Endodermal cell (in vitro differentiated cells): ENCODE results near the gene XKRX. TPM values are rescaled to one million over a fixed set of nuclear protein-coding genes. Genes with fewer than 3 reads are reported as not detected.
A peak's percentile ranks its signal among the peaks of the same experiment; 100 is the strongest.

Experiments used
- DNase-seq: peaks from one replicate; pipeline ENCODE4 v3.0.0-alpha.2; 2017
- H3K27ac ChIP-seq: 2 replicates; pipeline ENCODE4 v1.5.1; 2013; ENCODE audit warnings: mild to moderate bottlenecking, low read depth, low read length, moderate library complexity
- H3K27me3 ChIP-seq: 2 replicates; pipeline ENCODE4 v1.6.1; 2013; ENCODE audit warnings: mild to moderate bottlenecking, low read length, moderate library complexity; ENCODE audit not compliant: insufficient read depth, control insufficient read depth, poor library complexity, severe bottlenecking
- H3K36me3 ChIP-seq: 2 replicates; pipeline ENCODE4 v1.7.0; 2013; ENCODE audit warnings: mild to moderate bottlenecking, low read length, moderate library complexity; ENCODE audit not compliant: control insufficient read depth, insufficient read depth
- H3K4me1 ChIP-seq: one replicate; pipeline ENCODE4 v1.7.0; 2013; ENCODE audit warnings: low read length; ENCODE audit not compliant: control insufficient read depth, insufficient read depth
- H3K4me3 ChIP-seq: 2 replicates; pipeline ENCODE4 v1.5.1; 2013; ENCODE audit warnings: mild to moderate bottlenecking, low read length, moderate library complexity
- H3K9ac ChIP-seq: 2 replicates; pipeline ENCODE4 v1.6.1; 2013; ENCODE audit warnings: mild to moderate bottlenecking, low read length, moderate library complexity; ENCODE audit not compliant: poor library complexity, severe bottlenecking; ENCODE audit errors: extremely low read depth
- H3K9me3 ChIP-seq: 2 replicates; pipeline ENCODE4 v1.6.1; 2013; ENCODE audit warnings: mild to moderate bottlenecking, low read length, moderate library complexity; ENCODE audit not compliant: control insufficient read depth
- H3K27ac Mint-ChIP-seq: 2 replicates; pipeline ENCODE4 v1.8.0; 2020; ENCODE audit warnings: mixed read lengths
- H3K27me3 Mint-ChIP-seq: 2 replicates; pipeline ENCODE4 v1.8.0; 2021; ENCODE audit warnings: mild to moderate bottlenecking, mixed read lengths; ENCODE audit not compliant: insufficient read depth
- H3K36me3 Mint-ChIP-seq: 2 replicates; pipeline ENCODE4 v1.8.0; 2020; ENCODE audit warnings: low read depth, mixed read lengths
- H3K4me1 Mint-ChIP-seq: 2 replicates; pipeline ENCODE4 v1.8.0; 2020; ENCODE audit warnings: mixed read lengths
- H3K4me3 Mint-ChIP-seq: 2 replicates; pipeline ENCODE4 v1.8.0; 2020; ENCODE audit warnings: mild to moderate bottlenecking, moderate library complexity, mixed read lengths
- H3K9me3 Mint-ChIP-seq: 2 replicates; pipeline ENCODE4 v1.8.0; 2020; ENCODE audit warnings: mild to moderate bottlenecking, mixed read lengths
- WGBS, 2 experiments: methylation state at CpG; one replicate each; pipeline versions ENCODE4 v1.1.5 to v1.1.7; 2013; ENCODE audit warnings: missing lambda C conversion rate in 2 of 2, mixed read lengths in 1 of 2; ENCODE audit not compliant: insufficient coverage in 1 of 2, insufficient read length in 1 of 2; 5-methylcytosine and 5-hydroxymethylcytosine counted together
- total RNA-seq, 2 donors: library from RNA; stranded (reverse); fragmentation: NEBNext Ultra II Directional in 1 of 2; extraction: Animal tissue kit (Norgen Biotek cat#: 25700) in 1 of 2; gene quantifications; 2 replicates in 1 of 2; 3 replicates in 1 of 2; pipeline ENCODE4 v1.2.1, GENCODE V29; 2021
- TF ChIP-seq, protein P1 (sequence below): fragments of 200-600 bp; sonication (generic); conservative IDR thresholded peaks from 2 replicates; pipeline ENCODE4 v1.5.0; 2021; ENCODE audit warnings: antibody characterized with exemption, mild to moderate bottlenecking

XKRX gene
- total RNA-seq, 2 donors from 2014 or later, result 0.84 to 0.99 TPM

DNA sequence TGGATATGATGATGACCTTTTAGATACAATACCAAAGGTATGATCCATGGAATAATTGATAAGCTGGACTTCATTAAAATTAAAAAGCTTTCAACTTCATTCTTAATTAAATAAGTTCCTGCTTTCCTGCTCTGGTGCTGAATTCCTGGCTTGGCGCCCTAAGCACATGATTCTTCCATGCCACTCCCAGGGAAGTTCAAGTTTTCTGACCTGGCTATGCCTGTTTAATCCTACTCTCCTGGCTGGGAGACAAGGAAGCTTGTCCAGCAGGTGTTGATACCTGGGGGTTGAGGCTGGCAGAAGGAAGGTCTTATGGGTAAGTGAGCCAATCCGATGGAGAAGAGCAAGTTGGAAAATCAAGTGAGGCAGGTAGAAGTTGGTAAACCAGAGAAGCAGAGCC lies 24.3 kb downstream of the XKRX start:
- H3K4me1 ChIP-seq, result no peaks in the 10 kb centered on the region
- no peaks in the 10 kb centered on the region for H3K9me3 ChIP-seq
- no peak overlapping the region for H3K27ac ChIP-seq
- DNase-seq, result no peak
- H3K4me3 ChIP-seq, result no peak overlapping the region
- no peaks in the 10 kb centered on the region for H3K36me3 ChIP-seq
- no peak overlapping the region for H3K4me3 Mint-ChIP-seq
- TF ChIP-seq, protein P1, sequence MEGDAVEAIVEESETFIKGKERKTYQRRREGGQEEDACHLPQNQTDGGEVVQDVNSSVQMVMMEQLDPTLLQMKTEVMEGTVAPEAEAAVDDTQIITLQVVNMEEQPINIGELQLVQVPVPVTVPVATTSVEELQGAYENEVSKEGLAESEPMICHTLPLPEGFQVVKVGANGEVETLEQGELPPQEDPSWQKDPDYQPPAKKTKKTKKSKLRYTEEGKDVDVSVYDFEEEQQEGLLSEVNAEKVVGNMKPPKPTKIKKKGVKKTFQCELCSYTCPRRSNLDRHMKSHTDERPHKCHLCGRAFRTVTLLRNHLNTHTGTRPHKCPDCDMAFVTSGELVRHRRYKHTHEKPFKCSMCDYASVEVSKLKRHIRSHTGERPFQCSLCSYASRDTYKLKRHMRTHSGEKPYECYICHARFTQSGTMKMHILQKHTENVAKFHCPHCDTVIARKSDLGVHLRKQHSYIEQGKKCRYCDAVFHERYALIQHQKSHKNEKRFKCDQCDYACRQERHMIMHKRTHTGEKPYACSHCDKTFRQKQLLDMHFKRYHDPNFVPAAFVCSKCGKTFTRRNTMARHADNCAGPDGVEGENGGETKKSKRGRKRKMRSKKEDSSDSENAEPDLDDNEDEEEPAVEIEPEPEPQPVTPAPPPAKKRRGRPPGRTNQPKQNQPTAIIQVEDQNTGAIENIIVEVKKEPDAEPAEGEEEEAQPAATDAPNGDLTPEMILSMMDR, result no peak
- no peaks in the 10 kb centered on the region for H3K27me3 ChIP-seq
- H3K27me3 Mint-ChIP-seq, result no peaks in the 10 kb centered on the region
- 82% methylated on average over 2 of the region's 2 CpGs; no CpG with 5 or more reads in 1 of the 2 experiments for WGBS, 2 experiments
- H3K9ac ChIP-seq, result no peak overlapping the region
- peaks cover 60% of the 10 kb centered on the region for H3K9me3 Mint-ChIP-seq
- H3K36me3 Mint-ChIP-seq, result no peaks in the 10 kb centered on the region
- H3K27ac Mint-ChIP-seq, result no peak overlapping the region
- H3K4me1 Mint-ChIP-seq, result no peaks in the 10 kb centered on the region

DNA sequence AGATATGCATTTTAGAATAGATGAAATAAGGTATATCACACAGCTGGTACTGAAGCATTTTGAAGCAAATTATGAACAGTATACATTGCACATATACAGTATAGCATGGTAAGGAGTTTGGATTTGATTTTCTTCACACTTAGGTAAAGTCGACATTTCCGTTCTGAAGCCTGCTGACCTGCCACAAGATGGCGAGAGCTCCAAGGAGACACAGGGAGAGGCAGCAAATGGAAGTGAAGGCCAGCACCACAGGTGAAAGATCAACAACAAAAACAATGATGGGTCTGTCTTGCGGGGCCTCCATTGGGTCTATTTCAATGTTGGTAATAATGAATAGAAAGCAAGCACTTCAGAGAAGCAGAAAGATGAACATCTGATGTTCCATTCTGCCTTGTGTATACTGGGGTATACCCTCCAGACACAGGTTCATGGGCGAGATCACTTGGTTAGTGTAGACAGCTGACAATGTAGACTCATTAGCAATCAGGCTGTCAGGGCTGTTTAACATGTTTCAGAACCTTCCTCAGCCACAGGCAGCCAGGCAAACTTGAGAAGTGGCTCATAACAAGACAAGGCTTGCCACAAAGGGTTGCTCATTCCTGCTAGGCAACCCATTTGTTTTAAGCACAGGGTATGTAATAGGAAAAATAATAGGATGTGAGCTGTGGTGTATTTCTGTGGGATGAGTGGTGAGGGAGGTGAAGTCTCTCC lies 33.2 kb downstream of the XKRX start:
- no peaks in the 10 kb centered on the region for H3K36me3 ChIP-seq
- H3K4me1 ChIP-seq, result no peaks in the 10 kb centered on the region
- H3K27ac Mint-ChIP-seq, result no peak overlapping the region

DNA sequence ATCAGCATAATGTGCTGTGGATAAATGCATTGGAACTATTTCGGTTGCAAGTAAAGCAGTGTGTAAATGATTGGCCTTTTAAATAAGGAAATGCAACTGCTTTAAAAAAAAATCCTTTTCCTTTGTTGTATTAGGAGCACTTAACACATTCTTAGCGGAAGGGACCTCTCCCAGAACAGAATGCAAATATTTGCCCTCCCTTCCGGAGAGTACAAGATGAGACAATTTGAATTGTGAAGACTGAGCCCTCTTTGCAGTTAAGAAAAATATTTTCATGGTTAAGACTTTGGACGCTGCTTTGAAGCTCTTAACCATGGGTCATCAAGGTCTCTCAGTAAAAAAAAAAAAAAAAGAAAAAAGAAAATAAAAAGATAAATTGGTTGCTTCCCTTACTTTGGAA lies 45.1 kb downstream of the XKRX start:
- Histone ChIP-seq H3K9ac (no peak overlapping the region), H3K36me3 (no peaks in the 10 kb centered on the region), H3K4me1 (no peaks in the 10 kb centered on the region), H3K27me3 (no peaks in the 10 kb centered on the region), H3K9me3 (no peaks in the 10 kb centered on the region), H3K4me3 (no peak overlapping the region), H3K27ac (no peak overlapping the region)
- 53% methylated on average over 3 of the region's 4 CpGs; no CpG with 5 or more reads in 1 of the 2 experiments for WGBS, 2 experiments
- H3K27ac Mint-ChIP-seq, result no peak overlapping the region
- DNase-seq, result no peak
- H3K27me3 Mint-ChIP-seq, result no peaks in the 10 kb centered on the region
- no peak overlapping the region for H3K4me3 Mint-ChIP-seq
- no peaks in the 10 kb centered on the region for H3K36me3 Mint-ChIP-seq
- H3K4me1 Mint-ChIP-seq, result peaks cover 3% of the 10 kb centered on the region
- peaks cover 62% of the 10 kb centered on the region for H3K9me3 Mint-ChIP-seq
- TF ChIP-seq, protein P1, result no peak

More for the DNA sequence above, 33.2 kb downstream of the XKRX start:
- no peaks in the 10 kb centered on the region for H3K36me3 Mint-ChIP-seq
- no peak overlapping the region for H3K4me3 ChIP-seq
- TF ChIP-seq, protein P1, result peak; percentile 76
- H3K27me3 ChIP-seq, result no peaks in the 10 kb centered on the region
- peak; percentile 72 for DNase-seq
- H3K4me1 Mint-ChIP-seq, result peaks cover 3% of the 10 kb centered on the region
- H3K4me3 Mint-ChIP-seq, result no peak overlapping the region
- no peaks in the 10 kb centered on the region for H3K27me3 Mint-ChIP-seq
- no peak overlapping the region for H3K9ac ChIP-seq
- 18 to 50% methylated on average over 2 to 5 of the region's 5 CpGs for WGBS, 2 experiments
- H3K9me3 Mint-ChIP-seq, result peaks cover 46% of the 10 kb centered on the region
- H3K27ac ChIP-seq, result no peak overlapping the region
- H3K9me3 ChIP-seq, result no peaks in the 10 kb centered on the region
